Measurements from ENCODE around the gene IL23A.
"Not testable (repeated sequence)": the region's sequence is repeated elsewhere in the genome, so short reads cannot be mapped to it uniquely, and the experiment has no call there.

The IL23A gene

DNA sequence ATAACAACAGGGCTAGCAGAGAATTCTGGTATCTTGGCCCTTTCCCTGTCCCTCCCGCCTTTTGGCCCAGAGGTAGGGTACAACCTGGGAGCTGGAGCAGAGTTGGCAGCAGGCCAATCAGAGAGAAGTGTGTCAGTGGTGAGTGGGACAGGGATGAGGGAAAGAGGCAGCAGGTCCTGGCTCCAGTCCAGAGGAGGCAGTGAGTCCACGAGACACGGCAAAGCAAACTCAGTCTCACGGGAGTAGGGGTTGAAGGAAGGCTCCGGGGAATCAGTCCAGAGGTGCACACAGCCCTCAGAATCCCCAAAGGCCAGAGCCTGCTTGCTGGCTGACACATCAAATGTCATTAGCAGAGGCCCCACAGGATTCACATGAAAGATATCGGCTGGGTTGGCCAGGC is 12.2 kb upstream of the IL23A start:
- DNase-seq = no peak

DNA sequence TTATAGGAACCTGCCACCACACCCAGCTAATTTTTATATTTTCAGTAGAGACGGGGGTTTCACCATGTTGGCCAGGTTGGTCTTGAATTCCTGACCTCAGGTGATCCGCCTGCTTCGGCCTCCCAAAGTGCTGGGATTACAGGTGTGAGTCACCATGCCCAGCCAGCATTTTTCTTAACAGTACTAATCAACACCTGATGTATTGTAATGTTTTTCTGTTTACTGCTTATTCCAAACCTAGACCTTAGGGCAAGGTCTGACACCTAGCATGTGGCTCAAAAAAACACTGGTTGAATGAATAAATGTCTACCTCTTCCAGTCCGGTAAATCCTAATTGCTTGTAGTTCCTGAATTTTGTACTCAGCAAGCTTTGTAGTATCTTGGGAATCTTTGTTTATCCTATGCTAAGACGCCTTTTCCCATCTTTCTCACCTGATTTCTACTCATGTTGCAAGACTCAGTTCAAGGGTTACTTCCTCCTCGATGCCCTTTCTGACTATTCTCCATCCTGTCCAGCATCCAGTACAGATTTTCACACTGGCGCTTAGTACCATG is 7.7 kb upstream of the IL23A start:
- DNase-seq = no peak

DNA sequence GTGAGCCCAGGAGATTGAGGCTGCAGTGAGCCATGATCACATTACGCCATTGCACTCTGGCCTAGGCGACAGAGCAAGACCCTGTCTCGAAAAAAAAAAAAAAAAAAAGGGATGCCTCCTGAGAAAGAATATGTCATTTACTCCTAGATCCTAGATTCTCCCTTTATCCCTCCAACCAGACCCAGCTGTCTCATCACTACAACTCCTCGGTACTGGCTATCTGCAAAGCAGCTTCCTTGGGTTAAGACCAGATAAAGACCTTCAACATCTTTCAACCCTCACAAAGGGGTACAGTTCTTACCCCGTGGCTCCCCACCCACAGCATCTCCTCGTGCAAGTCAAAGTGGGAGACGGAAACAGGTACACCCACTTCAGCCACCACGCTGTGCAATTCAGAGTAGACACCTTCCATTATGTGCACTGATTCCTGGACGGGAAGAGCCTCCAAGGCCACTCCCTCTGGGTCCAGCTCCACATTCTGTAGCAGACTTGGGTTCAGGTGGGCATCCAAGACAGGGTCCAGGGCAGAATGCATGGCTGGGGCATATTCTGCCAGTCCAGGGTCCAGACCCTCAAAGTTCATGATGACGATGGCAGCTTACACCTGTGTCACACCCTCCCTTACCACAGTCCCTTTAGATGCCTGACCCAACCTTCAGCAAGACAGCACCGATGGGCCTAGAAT is 6.0 kb upstream of the IL23A start:
- no peak for DNase-seq

DNA sequence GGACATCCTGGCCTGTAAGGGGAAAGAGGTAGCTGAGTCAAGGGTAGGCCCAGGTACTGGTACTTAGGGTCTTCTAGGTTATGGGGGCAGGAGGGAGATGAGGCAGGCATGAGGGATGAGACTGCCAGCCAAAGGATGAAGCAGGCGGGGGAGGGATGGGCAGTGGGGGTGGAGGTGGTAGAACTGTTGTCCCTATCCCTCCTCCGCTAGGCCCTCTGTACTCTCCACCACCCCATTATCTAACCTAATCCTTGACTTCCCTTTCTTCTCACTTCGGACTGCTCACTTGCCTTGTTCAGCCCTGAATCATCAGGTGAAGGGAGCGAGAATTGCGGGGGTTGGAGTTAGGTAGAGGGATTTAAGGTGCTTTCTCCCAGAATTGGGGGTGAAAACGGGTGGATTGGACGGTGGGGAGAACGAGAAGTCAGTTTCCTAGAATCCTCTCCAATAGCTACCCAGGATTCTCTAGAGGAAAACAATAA is 5.4 kb upstream of the IL23A start:
- no peak for DNase-seq

DNA sequence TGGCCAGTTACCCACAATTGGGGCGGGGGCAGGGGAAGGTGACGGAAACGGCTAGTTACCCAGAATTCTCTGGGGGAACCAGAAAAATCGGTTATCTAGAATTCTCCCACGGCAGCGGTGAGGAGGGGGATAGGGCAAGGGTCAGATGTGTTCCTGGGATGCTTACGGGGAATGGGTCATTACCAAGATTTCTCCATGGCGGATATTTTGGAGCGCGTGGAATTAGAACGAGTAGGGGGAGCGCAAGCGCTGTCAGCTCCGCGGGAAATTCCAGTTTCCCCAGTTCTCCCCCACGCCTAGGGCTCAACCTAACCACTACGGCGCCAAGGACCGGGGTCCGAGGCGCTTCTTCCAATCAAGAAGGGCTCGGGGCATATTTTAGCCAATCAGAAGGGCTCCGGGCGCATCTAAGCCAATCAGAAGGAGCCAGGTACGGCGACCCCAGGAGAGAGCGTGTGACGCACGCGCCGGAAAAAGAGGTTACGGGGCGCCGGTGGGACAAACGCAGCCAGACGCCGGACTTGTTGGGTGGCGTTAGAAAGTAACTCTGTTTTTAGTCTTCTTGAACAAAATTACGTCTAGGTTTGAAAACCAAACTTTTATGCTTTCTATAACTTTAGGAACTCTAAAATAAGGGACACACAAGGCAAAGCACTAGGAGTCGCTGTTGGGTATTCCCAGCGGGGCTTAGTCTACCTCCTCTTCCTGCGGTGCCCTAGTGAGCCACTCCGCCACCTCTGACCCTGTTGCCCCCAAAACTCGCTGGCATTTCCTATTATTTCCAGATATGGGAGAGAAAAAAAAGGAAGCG is 4.8 kb upstream of the IL23A start, which contains the start of gene PAN2:
PAN2 (minus strand) TSS at position 322 of the 811 bp plus-strand sequence. CDS start 906 bp downstream, outside the sequence.
- peak; percentile 100 for DNase-seq

DNA sequence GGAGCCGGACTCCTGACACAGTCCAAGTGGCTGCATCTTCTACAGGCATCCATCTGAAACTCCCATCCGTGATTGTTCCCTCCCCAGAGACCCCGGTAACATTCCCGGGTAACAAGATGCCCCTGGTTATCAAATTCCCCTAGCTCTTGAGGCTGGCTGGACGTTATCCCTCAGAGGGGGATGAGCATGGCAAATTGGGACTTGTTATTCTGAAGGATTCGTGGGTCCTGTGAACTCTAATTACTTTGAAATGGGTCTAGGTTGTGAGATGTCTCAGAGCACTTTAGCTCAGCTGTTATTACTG is 4.2 kb upstream of the IL23A start:
- DNase-seq = no peak

DNA sequence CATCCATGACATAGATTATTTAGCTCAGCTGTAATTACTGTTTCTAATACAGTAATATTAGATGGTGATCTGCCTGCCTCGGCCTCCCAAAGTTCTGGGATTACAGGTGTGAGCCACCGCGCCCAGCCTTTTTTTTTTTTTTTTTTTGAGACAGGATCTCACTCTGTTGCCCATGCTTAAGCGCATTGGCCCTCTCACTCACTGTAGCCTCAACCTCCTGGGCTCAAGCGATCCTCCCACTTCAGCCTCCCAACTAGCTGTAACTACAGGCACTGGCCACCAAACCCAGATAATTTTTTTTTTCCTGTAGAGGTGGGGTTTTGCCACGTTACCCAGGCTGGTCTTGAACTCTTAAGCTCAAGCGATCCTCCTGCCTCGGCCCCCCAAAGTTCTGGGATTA is 3.2 kb upstream of the IL23A start:
- not testable (repeated sequence) for DNase-seq

DNA sequence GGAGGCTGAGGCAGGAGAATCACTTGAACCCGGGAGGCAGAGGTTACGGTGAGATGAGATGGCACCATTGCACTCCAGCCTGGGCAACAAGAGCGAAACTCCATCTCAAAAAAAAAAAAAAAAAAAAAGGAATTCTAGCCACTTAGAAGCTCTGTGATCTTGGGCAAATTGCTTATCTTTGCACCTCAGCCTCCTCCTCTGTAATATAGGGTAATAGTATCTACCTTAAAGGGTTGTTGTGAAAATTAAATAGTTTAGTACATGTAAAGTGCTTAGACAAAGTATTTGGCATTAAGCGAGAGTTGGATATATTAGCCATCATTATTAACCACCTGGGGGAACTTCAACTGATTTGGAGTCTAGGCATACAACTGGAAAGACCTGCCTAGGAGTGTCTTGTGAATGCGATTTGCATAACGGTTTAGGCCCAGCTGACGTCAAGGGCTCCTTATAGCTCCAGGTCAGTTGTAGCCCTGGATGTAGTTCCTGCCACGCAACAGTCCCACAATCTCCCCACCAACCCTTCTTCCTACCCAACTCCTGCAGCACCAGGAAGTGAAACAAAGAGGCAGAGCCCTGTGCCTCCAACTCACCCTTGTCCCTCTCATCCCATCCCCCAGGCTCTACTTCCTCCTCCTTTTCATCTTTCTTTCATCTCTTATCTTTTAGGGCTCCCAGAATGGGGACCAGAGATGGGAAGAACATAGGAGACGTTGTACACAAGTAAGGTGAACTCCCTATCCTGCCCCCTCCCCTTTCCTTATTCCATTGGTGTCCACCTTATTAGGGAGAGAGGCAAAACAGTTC is 2.1 kb upstream of the IL23A start:
- DNase-seq = no peak

DNA sequence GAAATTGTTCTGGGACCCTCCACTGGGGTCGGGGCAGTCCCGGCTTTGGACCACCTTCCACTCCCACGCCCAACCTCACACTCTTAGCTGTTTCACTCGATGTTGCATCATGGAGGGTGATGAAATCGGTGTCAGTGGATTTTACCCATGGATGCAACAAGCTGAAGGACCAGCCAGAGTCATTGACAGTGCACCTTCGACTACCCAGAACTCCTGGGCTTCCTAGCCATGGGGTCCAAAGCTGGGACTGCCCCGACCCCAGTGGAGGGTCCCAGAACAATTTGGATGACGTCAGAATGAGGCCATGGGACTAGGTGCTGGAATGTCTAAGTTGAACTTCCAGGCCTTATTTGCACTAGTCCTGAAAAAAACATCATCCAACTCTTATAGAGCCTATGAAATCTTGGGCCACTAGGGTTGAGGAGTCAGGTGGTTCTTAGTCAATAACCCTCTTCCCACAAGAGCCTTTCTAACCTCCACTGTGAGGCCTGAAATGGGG is 882 bp upstream of the IL23A start:
- DNase-seq = no peak

DNA sequence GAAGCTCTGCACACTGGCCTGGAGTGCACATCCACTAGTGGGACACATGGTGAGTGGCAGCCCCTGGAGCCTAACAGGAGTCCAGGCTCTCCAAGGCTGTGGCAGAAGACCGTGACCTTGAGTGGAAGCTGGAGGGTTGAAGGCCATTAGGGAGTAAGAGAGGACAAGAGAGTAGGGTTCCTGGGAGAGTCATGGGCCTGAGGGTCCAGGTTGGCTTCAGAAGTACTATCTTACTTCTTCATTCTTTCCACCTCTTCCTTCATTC is 406 bp downstream of the IL23A start:
- DNase-seq = no peak

DNA sequence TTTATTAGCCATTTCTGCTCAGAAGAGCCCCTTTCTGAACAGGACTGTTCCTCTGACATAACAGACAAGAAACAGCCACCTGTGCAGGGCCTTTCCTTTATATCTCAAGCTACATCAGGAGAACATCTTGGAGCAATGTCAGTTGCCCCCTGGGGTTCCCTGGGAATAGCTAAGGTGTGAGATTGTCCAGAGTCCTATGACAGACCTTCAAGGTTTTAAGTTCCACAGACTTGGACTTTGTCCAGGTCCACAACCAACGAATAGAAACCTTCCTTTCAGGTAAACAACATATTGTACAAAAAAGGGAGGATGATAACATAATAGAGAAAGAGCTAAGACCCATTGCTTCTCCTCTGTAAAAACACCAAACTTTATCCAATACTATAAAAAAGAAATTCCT is 2.9 kb downstream of the IL23A start:
- no peak for DNase-seq

DNA sequence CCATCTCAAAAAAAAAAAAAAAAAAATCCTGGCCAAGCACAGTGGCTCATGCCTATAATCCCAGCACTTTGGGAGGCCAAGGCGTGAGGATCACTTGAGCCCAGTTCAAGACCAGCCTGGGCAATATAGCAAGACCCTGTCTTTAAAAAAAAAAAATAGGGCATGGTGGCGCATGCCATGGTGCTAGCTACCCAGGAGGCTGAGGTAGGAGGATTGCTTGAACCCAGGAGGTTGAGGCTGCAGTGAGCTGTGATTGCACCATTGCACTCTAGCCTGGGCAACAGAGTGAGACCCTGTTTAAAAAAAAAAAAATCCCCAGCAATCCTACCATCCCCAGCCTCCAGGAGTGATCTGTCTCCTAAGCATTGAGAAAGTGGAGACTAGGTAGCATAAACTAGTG is 3.6 kb downstream of the IL23A start:
- not testable (repeated sequence) for DNase-seq

DNA sequence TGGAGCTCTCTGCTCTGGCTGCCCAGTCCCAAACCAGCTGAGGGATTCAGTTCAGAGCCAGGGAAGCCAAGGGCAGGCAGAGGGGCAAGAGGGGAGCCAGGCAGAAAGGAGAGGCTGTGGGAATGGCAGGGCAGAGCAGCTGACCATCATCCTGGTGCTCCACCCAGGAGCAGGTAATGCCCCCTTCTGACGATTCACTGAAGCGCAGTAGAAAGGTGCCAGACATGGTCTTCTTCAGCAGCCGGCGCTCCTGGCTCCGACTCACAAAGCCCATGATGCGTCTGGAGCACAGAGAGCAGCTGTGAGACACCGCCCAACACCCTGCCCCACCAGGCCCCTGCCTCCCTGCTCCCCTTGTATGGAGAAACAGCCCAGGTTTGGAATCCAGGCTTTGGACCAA is 8.0 kb downstream of the IL23A start:
- no peak for DNase-seq

DNA sequence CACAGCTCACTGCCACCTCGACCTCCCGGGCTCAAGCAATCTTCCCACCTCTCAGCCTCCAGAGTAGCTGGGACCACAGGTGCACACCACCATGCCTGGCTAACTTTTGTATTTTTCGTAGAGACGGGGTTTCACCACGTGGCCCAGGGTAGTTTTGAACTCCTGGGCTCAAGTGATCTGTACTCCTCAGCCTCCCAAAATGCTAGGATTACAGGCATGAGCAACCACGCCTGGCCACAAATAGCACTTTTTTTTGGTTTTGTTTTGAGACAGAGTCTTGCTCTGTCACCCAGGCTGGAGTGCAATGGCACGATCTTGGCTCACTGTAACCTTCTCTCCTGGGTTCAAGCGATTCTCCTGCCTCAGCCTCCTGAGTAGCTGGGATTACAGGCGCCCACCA is 8.6 kb downstream of the IL23A start:
- not testable (repeated sequence) for DNase-seq

DNA sequence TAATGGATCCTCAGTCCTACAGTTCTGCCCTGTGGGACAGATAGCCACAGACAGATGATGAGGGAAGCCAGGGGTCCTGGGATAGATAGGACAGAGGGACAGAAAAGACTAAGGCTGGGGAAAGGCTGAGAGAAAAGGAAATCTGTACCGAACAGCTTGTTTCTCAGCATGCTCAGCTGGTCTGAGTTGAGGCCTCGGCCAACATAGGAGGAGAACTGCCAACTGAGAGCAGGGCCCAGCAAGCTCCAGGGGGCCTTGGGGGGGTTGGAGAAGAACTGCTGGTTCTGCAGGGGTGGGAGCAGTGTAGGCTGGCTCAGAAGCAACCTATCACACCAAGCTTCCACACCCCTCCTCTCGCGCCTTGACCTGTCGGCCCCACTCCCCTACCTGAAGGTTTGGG is 10.1 kb downstream of the IL23A start:
- DNase-seq = no peak

DNA sequence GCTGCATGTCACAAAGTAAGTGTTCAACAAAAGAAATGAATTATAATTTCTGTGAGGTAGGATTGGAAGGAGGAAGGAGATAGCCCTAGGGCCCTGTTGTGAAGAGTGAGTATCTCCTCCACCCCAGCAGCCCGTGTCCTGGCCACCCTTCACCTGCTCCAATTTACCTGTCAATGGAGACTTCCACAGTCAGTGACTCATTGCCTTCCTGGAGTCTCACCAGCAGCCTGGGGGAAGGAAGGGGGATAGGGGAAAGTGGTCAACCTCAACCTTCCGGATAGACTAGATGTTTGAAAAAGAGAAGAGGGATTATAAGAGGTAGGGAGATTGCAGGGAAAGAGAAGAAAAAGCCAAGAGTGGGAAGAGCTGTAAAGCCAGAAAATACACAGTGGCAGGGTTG is 12.0 kb downstream of the IL23A start:
- no peak for DNase-seq

DNA sequence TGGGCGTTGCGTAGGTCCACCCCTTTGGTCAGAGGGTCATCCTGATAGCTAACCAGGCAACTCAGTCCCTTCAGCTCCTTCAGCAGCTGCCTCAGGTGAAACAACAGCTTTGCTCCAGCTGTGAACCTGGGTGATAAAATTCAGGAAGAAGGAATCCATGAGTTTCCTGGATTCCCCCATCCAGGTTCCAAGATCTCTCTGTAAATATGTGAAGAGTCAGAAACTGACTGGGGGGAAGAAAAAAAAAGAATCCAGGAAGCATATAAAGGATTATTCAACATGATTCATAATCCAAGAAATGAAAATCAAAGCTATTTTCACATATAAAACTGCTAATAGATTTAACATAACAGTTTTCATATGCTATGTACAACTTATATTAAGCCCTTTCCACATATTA is 12.6 kb downstream of the IL23A start:
- DNase-seq = no peak

DNA sequence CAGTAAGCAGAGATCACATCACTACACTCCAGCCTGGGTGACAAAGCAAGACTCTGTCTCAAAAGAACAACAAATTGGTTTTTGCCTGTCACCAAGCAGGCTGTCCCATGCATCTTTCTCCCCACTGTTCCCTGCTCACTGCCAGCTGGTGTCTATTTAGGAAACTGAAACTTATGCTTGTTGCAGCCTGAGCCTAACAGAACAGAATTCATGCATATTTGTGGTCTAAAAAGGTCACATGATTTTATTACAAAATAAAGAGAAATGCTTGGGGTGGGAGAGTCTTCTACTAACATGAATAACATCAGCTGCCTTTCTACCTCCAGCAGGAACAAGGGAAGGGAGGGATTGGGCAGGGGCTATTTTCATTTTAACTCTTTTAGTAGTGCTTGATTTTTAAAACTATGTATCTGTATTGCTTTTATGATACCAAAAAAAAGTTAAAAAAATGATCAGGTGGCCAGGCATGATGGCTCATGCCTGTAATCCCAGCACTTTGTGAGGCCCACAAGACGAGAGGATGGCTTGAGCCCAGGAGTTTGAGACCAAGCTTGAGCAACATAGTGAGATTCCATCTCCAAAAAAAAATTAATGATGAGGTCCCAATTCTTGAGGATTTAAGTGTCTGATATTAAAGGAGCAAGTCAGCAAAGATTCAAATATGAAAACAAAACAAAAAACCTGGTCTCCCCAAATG is 20.3 kb downstream of the IL23A start:
- peak; percentile 60 for DNase-seq

DNA sequence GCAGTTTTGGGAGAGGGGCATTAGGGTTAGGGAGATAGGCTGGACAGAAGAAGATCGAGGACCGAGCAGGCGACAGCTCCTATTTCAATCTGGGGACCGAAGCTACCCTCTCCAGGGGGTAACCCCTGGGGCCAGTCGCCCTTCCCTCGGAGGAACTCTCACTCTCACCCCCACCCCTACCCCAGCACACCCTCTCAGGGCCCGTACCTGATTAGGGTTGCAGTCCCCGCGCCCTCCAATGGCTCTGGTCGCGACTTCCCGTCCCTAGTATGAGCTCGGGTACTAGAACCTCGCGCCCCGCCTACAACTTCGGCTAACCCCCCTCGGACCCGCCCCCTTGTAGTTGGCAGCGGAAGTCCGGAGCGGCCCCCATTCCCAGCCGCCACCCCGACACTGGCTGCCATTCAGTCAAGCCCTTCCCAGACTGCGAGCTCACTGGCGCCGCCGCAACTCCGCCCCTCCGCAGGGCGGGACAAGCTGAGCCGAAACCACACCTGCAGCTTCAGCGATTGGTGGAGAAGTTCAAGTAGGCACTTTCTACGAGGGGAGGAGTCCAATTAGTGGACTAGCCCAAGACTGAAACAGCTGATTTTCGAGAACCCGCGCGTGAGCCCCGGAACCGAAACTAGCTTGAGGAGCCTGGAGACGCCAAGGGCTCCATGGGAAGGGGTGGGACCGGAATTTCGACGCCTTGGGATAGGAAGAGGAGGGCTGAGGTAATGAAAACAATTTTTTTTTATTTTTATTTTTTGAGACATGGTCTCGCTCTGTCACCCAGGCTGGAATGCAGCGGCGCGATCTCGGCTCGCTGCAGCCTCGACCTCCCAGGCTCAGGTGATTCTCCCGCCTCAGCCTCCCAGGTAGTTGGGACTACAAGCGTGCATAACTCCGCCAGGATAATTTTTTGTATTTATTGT is 21.4 kb downstream of the IL23A start, which contains the start of gene STAT2:
STAT2 (minus strand) TSS at position 257 of the 917 bp plus-strand sequence. CDS start 3,536 bp downstream, outside the sequence.
- DNase-seq = peak; percentile 100

DNA sequence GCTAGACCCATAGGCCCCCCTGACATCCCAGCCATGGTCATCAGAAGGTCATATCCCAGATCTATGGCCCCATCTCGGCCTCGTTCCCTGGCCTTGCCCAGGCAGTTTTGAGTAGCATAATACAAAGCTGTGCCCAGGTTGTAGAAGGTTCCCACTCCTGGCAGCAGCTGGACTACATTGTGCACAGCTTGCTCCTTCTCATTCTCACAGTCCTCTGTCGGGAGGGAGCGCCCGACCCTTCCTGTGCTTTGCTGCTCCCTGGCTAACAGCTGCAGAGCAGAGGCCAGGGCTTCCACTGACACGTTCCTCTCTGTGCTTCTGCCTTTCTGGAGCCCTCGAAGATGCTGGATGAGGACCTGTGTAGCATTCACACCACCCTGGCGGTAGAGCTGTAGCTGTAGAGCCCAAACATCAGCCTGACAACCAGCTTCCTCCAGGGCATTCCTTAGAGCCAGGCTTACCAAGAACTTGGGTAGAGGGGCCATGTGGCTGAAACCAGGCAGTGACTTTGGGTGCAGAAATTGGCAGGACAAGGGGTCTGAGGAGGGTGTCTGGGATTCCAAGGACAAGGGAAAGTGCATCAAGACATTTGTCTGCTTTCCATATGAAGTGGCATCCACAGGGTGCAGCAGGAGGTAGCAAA is 22.9 kb downstream of the IL23A start:
- no peak for DNase-seq
